Left renal cortex interstitium (tissue), 4 donors: Measurements from ENCODE around the gene ZNF532. TPM values are rescaled to one million over a fixed set of nuclear protein-coding genes. Genes with fewer than 3 reads are reported as not detected.
"Not testable (repeated sequence)": the region's sequence is repeated elsewhere in the genome, so short reads cannot be mapped to it uniquely, and the experiment has no call there.

Experiments used
- DNase-seq, 4 donors: peaks; one replicate each; pipeline ENCODE4 v3.0.0-alpha.2; 2013; ENCODE audit warnings: low read depth in 4 of 4, low spot score in 2 of 4, missing footprints in 1 of 4
- polyA plus RNA-seq, 4 donors: library from polyadenylated mRNA; unstranded; fragments of 120-200 nt; gene quantifications; one replicate each; pipeline ENCODE4 v1.2.1, GENCODE V29; 2013; ENCODE audit not compliant: insufficient read length in 4 of 4

Gene ZNF532
- 100 to 1,000 TPM in 2 of 4 donors, 10 to 100 TPM in 2; 95.0 to 106 (median 101) TPM for polyA plus RNA-seq

DNA sequence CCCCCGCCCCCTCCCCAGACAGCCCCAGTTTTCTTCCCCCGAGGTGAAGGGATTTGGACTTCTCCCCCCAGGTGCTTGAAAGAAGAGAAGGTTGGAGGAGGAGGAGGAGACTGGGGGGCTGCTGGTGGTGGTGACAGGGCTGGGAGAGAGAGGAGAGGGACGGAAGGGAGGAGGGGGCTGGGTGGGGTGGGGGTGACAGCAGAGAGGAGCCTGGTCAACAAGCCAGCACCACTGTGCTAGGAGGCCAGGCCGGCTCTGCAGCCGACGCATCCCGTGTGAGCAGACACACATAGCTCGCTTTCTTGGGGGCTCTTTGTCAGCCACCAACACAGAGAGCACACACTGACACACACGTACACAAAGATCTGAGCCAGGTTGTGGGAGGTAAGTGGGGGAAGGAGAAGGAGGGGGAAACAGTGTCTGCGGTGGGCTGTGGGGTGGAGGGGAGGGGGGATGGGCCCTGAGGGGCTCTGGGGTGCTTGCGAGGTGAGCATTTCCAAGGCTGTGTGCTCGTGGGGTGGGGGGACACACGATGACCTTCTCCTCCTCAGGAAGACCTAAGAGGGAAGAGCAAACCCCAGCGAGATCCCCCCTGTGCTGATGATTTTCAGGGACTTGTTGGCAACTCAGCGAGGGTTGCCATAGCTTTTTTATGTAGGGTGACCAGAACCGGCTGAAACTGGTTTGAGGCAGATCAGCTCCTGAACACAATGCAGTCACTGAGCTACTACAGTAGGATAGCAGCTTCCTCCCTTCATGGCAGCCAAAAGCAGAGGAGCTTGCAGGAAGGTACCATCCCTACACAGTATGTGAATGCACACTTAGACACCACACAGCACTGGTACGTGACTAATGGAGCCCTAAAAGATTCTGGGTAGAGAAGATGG, at the start of gene ZNF532:
TSS of gene ZNF532 (plus strand) at position 732 of the 887 bp plus-strand sequence. CDS start 53,411 bp downstream, outside the sequence.
- DNase-seq = peak in 2 of 4 donors; percentile 71 to 82

GRCh38 chr18:58819051-58819450, 45.6 kb upstream of the ZNF532 start:
- DNase-seq = no peak

- no peak for DNase-seq
Observed at GRCh38 chr18:58820251-58820650, 44.4 kb upstream of the ZNF532 start.

DNA sequence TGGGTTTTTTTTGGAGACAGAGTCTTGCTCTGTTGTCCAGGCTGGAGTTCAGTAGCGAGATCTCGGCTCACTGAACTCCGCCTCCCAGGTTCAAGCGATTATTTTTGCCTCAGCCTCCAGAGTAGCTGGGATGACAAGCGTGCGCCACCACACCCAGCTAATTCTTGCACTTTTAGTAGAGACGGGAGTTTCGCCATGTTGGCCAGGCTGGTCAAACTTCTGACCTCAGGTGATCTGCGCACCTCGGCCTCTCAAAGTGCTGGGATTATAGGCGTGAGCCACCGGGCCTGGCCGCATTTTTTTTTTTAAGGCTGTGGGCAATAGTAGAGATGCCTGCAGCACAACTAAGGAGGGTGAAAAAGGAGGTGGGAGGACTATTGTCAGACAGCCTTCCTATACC, 41.7 kb upstream of the ZNF532 start:
- DNase-seq = no peak

GRCh38 chr18:58823412-58823811, 41.3 kb upstream of the ZNF532 start:
- peak in 2 of 4 donors; percentile 41 to 55 for DNase-seq

DNA sequence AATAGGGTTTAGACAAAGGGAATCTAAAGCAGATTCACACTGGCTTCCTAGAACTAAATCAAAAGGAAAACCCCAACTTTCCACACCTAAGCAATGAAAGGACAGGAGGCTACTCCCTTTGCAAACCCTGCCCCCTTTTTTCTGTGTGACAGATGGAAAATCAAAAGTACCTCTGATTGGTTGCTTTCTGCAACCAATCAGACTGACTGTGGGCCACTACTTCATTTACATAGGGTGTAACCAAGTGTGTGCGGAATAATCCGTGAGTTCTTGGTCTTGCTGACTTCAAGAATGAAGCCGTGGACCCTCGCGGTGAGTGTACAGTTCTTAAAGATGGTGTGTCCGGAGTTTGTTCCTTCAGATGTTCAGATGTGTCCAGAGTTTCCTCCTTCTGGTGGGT, 37.8 kb upstream of the ZNF532 start:
- DNase-seq = not testable (repeated sequence)

GRCh38 chr18:58827428-58827827, 37.2 kb upstream of the ZNF532 start:
- no peak for DNase-seq

DNA sequence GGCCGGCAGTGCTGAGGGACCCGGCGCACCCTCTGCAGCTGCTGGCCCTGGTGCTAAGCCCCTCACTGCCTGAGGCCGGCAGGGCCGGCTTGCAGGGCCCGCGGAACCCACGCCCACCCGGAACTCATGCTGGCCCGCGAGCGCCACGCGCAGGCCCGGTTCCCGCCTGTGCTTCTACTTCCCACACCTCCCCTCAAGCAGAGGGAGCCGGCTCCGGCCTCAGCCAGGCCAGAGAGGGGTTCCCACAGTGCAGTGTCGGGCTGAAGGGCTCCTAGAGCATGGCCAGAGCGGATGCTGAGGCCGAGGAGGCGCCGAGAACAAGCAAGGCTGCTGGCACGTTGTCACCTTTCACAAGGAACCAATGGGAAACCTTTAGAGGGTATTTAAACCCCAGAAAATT, 36.8 kb upstream of the ZNF532 start:
- DNase-seq = no peak

DNA sequence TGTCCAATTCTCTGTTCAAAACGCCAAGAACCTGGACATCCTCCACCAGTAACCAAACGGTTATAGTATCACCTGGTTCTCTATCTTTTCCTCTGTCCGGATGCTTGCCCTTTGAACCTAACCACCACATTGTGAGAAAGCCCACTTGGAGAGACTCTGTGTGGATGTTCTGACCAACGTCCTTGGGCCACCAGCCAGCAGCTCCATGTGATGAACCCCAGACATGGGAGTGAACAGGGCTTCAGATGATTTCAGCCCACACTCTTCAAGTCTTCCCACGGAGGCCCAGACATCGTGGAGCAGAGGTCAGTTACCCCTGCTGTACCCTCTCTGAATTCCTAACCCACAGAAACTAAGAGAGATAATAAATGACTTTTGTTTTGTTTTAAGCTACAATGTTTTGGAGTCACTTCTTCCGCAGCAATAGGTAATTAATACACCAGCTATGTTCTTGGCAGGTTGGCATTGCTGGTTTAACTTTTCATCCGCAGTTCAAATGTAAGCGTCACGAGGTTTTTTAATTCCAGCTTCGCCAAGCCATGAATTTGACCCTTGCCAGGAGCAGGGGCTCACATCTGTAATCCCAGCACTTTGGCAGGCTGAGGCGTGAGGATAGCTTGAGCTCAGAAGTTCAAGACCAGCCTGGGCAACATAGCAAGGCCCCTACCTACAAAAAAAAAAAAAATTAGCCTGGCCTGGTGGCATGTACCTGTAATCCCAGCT, 36.1 kb upstream of the ZNF532 start:
- no peak for DNase-seq

GRCh38 chr18:58829263-58829662, 35.4 kb upstream of the ZNF532 start:
- DNase-seq = no peak

DNA sequence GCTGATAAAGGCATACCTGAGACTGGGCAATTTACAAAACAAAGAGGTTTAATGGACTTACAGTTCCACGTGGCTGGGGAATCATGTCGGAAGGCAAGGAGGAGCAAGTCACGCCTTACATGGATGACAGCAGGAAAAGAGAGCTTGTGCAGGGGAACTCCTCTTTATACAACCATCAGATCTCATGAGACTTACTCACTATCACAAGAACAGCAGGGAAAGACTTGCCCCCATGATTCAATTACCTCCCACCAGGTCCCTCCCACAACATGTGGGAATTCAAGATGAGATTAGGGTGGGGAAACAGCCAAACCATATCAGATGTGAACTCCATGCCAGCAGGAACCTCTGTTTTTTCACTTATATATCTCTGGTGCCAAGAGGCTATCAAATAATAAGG, 34.8 kb upstream of the ZNF532 start:
- DNase-seq = not testable (repeated sequence)

DNA sequence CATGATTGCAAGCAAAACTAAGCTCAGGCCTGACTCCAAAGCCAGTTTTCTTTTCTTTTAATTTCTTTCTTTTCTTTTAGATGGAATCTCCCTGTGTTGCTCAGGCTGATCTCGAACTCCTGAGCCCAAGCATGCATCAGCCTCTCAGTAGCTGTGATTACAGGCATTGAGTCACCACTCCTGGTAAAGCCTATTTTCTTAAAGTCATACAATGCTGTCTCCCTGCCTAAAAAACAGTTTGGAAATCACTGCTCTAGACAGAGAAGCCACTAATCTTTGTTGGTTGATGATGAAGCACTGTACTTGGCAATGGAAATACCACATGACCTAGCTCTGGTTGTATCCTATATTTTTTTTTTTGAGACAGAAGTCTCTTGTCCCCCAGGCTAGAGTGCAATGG, 33.1 kb upstream of the ZNF532 start:
- no peak for DNase-seq

- no peak for DNase-seq
Observed at GRCh38 chr18:58838165-58838860, 26.4 kb upstream of the ZNF532 start.

- DNase-seq = no peak
Observed at GRCh38 chr18:58838946-58839345, 25.7 kb upstream of the ZNF532 start.

DNA sequence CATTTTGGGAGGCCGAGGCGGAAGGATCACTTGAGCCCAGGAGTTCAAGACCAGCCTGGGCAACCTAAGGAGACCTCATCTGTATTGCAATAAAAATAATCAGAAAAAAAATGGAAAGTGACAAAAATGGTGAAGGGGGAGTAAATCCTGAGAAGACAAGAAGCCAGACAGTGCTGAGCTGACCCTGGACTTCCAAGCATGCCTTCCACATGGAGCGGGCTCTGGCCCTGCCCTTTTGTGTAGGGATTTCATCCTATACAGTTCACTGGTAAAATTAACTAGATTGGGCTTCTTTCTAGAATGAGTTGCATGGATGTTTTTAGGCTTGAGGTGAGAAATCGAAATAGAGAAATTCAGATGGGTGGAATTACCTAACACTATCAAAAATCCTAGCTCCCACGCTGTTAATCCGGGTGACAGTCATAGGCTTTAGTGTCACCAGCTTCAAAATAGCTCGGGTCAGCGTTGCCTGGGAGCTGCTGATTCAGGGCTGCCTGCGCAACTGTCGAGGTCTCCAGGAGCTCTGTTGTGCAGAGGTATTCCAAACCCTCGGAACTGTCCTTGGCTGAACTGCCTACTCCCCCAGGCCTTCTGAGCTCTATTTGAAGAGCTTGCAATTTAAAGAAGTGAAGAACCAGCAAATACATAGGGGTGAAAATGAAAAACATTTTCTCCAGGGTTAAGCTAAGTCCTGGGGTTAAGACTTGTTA, 21.5 kb upstream of the ZNF532 start:
- no peak for DNase-seq

DNA sequence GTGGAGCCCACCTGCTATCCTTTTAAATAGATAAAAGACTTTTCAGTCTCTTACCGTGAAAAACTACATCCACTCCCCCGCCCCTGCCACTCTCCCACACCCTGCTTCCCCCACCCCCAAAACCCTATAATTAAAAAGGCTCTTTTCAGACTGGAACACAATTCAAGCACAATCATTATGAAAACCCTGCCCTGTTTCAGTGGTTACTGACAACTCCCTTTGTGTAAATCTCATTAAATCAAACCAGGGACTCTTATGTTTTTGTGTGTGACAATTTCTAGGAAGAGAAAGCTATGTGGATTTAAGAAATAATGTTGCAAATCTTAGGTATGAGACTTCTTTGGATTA, 21.0 kb upstream of the ZNF532 start:
- no peak for DNase-seq

GRCh38 chr18:58844871-58845270, 19.8 kb upstream of the ZNF532 start:
- DNase-seq = no peak

DNA sequence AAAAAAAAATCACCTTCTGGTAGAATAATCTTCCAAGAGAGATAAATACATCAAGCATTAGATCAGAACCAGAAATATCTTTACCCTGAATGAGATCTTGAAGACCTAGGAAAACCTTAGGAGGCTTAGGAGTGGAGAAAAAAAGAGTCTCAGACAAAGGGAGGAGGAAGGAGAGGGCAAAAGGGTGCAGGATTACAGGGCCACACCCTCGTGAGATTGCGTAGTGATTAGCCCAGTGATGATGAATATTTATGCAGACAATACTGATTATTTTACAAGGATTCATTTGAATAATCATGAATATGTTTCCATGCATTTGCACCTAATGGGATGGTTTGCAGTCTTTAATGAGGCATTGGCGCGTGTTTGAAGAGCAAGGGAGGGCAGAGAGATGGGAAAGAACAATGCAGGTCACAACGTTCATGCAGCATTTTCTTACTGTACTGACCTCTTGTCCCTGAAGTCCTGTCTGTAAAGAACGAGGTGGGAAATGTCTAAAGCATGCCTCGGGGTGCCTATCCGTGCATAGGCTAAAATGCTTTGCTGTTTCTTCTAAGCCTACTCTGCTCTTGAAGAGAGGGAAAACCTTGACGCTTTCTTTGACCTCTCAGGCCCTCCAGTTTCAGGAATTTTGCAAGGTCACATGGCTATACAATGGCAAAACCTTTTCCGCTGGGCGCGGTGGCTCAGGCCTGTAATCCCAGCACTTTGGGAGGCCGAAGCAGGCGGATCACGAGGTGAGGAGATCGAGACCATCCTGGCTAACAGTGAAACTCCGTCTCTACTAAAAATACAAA, 18.6 kb upstream of the ZNF532 start:
- no peak for DNase-seq

DNA sequence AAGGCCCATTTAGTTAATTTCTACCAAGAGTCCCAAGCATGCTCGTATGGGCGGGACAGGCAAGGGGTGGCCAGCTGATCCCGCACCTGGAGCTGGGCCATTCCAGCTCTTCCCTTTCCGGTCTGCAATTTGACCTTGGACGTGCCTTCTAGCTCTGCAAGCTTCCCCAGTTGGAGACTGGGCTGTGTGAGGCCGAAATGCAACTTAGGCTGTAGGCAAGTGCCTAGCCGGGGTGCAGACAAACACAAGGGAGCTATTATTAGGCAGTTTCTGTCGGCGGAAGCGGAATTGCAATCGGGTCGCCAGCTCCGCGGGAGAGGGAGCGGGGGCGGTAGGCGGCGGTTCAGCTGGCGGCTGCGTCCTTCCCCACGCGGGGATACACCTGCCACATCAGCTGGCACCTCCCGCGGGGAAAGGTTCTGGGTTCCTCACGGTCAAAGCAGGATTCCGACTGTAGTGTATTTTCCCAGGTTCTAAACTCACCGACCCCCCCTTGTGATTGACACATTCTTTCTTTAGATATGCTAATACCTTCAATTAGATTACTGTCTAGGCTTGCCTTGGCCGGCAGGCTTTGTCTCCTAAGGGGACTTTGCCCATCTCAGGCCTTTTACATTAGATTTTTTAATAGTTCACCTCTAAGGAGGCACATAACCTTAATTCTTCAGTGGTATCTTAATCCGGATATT, 17.1 kb upstream of the ZNF532 start:
- DNase-seq = no peak
